ENCODE results near the gene P4HB. TPM values are rescaled to one million over a fixed set of nuclear protein-coding genes. Genes with fewer than 3 reads are reported as not detected.
A peak's percentile ranks its signal among the peaks of the same experiment; 100 is the strongest.
"Not testable (repeated sequence)": the region's sequence is repeated elsewhere in the genome, so short reads cannot be mapped to it uniquely, and the experiment has no call there.

The P4HB gene
- total RNA-seq, 1 donor from 2014 or later = 267 TPM

- DNase-seq = peak; percentile 50
- Histone ChIP-seq H3K9me3 (replicated peaks) (no peaks in the 10 kb centered on the region), H3K4me1 (peaks cover 21% of the 10 kb centered on the region), H3K27me3 (ENCODE audit: low read depth) (no peaks in the 10 kb centered on the region), H3K4me3 (peak overlapping the region; percentile 46), H3K36me3 (peaks cover 36% of the 10 kb centered on the region), H3K27ac (replicated peaks) (peak overlapping the region; percentile 92)
- intact Hi-C loops (cut with micrococcal nuclease) = no loop called here
- no peak for TF ChIP-seq CTCF (IDR thresholded peaks at IDR 0.05; ENCODE audit: borderline replicate concordance)
Observed at GRCh38 chr17:81840826-81841778, 19.2 kb downstream of the P4HB start.

DNA sequence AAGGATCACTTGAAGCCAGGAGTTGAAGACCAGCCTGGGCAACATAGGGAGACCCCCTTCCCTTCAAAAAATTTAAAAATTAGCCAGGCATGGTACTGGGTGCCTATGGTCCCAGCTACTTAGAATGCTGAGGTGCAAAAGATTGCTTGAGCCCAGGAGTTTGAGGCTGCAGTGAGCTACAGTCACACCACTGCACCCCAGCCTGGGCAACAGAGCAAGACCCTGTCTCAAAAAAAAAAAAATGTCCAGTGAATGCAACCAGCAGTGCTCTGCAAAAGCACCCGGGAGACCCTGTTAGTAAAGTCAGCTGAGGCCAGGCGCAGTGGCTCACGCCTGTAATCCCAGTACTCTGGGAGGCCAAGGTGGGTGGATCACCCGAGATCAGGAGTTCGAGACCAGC is 20.3 kb downstream of the P4HB start:
- intact Hi-C loops (cut with micrococcal nuclease); H3K27me3 ChIP-seq (ENCODE audit: low read depth); H3K4me3 ChIP-seq; H3K9me3 ChIP-seq (replicated peaks); DNase-seq: not testable (repeated sequence)
- peak overlapping the region; percentile 92 for H3K27ac ChIP-seq (replicated peaks)
- H3K36me3 ChIP-seq = peaks cover 25% of the 10 kb centered on the region
- peaks cover 23% of the 10 kb centered on the region for H3K4me1 ChIP-seq

GRCh38 chr17:81839301-81839700 is 21.0 kb downstream of the P4HB start:
- intact Hi-C loops (cut with micrococcal nuclease) = no loop called here
- no peak for DNase-seq
- Histone ChIP-seq H3K4me1 (peaks cover 31% of the 10 kb centered on the region), H3K4me3 (no peak overlapping the region), H3K27ac (replicated peaks) (no peak overlapping the region), H3K9me3 (replicated peaks) (no peaks in the 10 kb centered on the region), H3K36me3 (peaks cover 18% of the 10 kb centered on the region), H3K27me3 (ENCODE audit: low read depth) (no peaks in the 10 kb centered on the region)
- no peak for TF ChIP-seq CTCF (IDR thresholded peaks at IDR 0.05; ENCODE audit: borderline replicate concordance)

GRCh38 chr17:81838753-81839255 is 21.5 kb downstream of the P4HB start:
- Histone ChIP-seq H3K27ac (replicated peaks) (no peak overlapping the region), H3K9me3 (replicated peaks) (no peaks in the 10 kb centered on the region), H3K4me3 (no peak overlapping the region), H3K4me1 (peaks cover 35% of the 10 kb centered on the region), H3K27me3 (ENCODE audit: low read depth) (no peaks in the 10 kb centered on the region), H3K36me3 (peaks cover 13% of the 10 kb centered on the region)
- no peak for TF ChIP-seq CTCF (IDR thresholded peaks at IDR 0.05; ENCODE audit: borderline replicate concordance)
- intact Hi-C loops (cut with micrococcal nuclease) = no loop called here
- DNase-seq = no peak

DNA sequence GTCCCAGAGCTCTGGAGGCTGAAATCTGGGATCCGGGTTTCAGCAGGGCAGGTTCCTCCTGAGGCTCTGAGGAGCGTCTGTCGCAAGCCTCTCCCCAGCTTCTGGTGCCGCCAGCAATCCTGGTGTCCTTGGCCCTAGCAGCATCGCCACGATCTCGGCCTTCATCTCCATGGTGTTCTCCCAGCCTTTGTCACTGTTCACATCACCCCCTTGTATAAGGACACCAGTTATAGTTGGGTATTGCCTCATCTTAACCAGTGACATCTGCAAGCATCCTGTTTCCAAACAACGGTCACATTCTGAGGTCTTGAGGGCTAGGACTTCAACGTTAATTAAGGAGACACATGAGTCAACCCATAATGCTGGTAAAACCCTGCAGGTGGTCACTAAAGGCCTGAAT is 22.7 kb downstream of the P4HB start:
- H3K27ac ChIP-seq (replicated peaks) = no peak overlapping the region
- intact Hi-C loops (cut with micrococcal nuclease) = no loop called here
- no peak for DNase-seq
- H3K4me1 ChIP-seq = peaks cover 43% of the 10 kb centered on the region
- H3K9me3 ChIP-seq (replicated peaks) = no peaks in the 10 kb centered on the region
- H3K27me3 ChIP-seq (ENCODE audit: low read depth) = no peaks in the 10 kb centered on the region
- H3K4me3 ChIP-seq = no peak overlapping the region
- TF ChIP-seq CTCF (IDR thresholded peaks at IDR 0.05; ENCODE audit: borderline replicate concordance) = no peak
- H3K36me3 ChIP-seq = peaks cover 1% of the 10 kb centered on the region

DNA sequence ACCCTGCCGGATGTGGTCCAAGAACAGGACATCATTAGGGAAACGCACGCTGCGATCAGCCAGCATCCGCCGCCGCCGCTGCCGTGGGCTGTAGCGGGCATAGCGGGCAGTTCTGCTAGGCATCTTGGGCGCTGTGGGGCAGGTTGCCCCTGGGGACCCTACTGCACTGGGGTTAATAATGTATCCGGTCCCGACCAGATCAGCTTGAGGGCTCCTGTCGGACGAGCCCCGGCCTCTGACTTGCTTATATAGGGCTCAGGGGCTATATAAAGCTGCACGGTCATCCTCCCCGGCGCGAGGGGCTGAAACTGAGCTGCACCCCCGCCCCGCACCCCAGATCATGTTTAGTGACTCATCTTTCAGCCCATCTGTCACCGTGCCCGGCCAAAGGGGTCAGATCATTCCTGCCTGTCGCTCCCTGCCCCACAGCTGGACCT is 25.5 kb downstream of the P4HB start, which contains the start of gene PPP1R27:
PPP1R27 (minus strand) TSS at position 220 of the 437 bp plus-strand sequence; CDS start at position 123, 97 bp downstream.
- no peak for DNase-seq

More for the DNA sequence above, 25.5 kb downstream of the P4HB start, which contains the start of gene PPP1R27:
- Histone ChIP-seq H3K27ac (replicated peaks) (peak within 1 kb of the TSS; percentile 88), H3K9me3 (replicated peaks) (no peaks in the 10 kb centered on the region), H3K27me3 (ENCODE audit: low read depth) (no peaks in the 10 kb centered on the region), H3K4me1 (peaks cover 41% of the 10 kb centered on the region), H3K36me3 (no peaks in the 10 kb centered on the region), H3K4me3 (peak within 1 kb of the TSS; percentile 96)
- intact Hi-C loops (cut with micrococcal nuclease) = no loop called here
- TF ChIP-seq CTCF (IDR thresholded peaks at IDR 0.05; ENCODE audit: borderline replicate concordance) = no peak

Measured in left ventricle myocardium inferior (tissue), 1 donor.